Measurements from ENCODE around the gene CCDC102A. TPM values are rescaled to one million over a fixed set of nuclear protein-coding genes. Genes with fewer than 3 reads are reported as not detected.
A peak's percentile ranks its signal among the peaks of the same experiment; 100 is the strongest.

The CCDC102A gene
- total RNA-seq, 1 donor from 2014 or later: 30.6 TPM

DNA sequence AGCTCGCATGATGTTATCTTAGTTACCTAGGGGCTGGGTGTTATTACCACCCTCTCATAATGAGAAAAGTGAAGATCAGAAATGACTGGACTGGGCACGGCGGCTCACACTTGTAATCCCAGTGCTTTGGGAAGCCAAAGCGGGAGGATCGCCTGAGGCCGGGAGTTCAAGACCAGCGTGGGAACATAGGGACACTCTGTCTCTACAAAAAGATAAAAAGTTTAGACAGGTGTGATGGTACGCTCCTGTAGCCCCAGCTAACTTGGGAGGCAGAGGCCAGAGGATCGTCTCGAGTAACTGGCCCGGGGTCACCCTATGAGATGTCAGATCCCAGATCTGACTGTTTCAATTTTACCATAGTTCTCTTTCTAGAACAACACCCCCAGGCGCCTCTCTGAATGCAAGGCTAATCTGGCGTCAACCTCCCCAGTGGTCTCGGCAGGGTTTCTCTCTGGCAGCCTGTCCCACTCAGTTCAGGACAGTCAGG lies 1.9 kb upstream of the CCDC102A start:
- Mint-ChIP-seq H3K27me3 (ENCODE audit: low read depth) (no peaks in the 10 kb centered on the region), H3K4me1 (peaks cover 47% of the 10 kb centered on the region), H3K36me3 (no peaks in the 10 kb centered on the region), H3K9me3 (no peaks in the 10 kb centered on the region), H3K27ac (no peak overlapping the region), H3K4me3 (no peak overlapping the region)
- TF ChIP-seq, protein P1, sequence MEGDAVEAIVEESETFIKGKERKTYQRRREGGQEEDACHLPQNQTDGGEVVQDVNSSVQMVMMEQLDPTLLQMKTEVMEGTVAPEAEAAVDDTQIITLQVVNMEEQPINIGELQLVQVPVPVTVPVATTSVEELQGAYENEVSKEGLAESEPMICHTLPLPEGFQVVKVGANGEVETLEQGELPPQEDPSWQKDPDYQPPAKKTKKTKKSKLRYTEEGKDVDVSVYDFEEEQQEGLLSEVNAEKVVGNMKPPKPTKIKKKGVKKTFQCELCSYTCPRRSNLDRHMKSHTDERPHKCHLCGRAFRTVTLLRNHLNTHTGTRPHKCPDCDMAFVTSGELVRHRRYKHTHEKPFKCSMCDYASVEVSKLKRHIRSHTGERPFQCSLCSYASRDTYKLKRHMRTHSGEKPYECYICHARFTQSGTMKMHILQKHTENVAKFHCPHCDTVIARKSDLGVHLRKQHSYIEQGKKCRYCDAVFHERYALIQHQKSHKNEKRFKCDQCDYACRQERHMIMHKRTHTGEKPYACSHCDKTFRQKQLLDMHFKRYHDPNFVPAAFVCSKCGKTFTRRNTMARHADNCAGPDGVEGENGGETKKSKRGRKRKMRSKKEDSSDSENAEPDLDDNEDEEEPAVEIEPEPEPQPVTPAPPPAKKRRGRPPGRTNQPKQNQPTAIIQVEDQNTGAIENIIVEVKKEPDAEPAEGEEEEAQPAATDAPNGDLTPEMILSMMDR (IDR thresholded peaks at IDR 0.05; ENCODE audit: unreplicated experiment): no peak
- peak in 1 of 2 experiments; percentile 25 for DNase-seq (ENCODE audit: low spot score in 2 of 2, unreplicated experiment in 2 of 2)

DNA sequence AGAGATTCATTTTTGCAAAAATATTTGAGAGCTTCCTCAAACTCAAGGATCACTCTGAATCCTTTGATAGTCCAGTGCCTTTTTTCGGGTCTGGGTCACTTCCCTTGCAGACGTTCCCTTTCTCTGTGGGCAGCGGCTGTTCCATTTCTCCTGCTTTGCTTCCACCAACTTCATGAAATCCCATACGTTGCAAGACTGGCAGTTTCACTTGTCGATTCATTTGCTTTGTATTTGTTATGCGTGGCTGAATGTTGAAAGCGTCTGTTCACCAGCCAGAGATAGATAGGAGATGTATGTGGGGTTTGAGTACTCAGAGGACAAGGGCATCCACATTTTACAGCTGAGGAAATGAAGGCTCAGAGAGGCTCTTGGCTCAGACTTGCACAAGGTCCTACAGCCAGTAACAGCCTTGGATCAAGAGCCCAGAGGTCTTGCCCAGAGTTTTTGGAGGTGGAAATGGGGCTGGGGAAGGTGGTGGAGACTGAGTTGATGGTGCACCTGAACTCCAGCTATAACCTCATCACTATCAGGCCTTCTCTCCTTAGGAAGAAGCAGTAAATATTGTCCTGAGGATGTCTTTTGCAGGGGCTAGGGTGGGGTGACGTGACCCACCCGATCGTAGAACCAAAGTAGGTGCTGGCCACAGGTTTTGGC lies 1.3 kb upstream of the CCDC102A start:
- peak in 1 of 2 experiments; percentile 26 for DNase-seq (ENCODE audit: low spot score in 2 of 2, unreplicated experiment in 2 of 2)
- Mint-ChIP-seq H3K9me3 (no peaks in the 10 kb centered on the region), H3K36me3 (no peaks in the 10 kb centered on the region), H3K27me3 (ENCODE audit: low read depth) (no peaks in the 10 kb centered on the region), H3K4me3 (peak overlapping the region; percentile 76), H3K4me1 (peaks cover 52% of the 10 kb centered on the region), H3K27ac (peak overlapping the region; percentile 79)
- TF ChIP-seq, protein P1 (IDR thresholded peaks at IDR 0.05; ENCODE audit: unreplicated experiment): no peak

DNA sequence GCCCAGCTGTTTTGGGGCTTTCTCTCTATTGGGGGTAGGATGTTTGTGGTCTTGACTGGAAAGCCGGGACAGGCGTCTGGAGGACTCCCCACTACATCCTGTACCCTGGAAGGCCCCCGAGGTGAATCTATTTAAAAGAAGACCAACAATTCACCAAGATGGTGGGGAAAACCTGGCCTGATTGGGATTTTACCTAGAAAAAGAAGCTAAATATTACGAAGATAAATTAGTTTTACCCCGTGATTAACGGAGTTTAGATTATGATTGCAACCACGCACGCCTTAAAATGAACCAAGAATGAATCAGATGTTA lies 779 bp upstream of the CCDC102A start:
- H3K9me3 Mint-ChIP-seq: no peaks in the 10 kb centered on the region
- peak overlapping the region; percentile 79 for H3K27ac Mint-ChIP-seq
- H3K4me3 Mint-ChIP-seq: peak overlapping the region; percentile 76
- DNase-seq (ENCODE audit: low spot score in 2 of 2, unreplicated experiment in 2 of 2): no peak
- no peaks in the 10 kb centered on the region for H3K36me3 Mint-ChIP-seq
- TF ChIP-seq, protein P1 (IDR thresholded peaks at IDR 0.05; ENCODE audit: unreplicated experiment): no peak
- H3K27me3 Mint-ChIP-seq (ENCODE audit: low read depth): no peaks in the 10 kb centered on the region
- peaks cover 57% of the 10 kb centered on the region for H3K4me1 Mint-ChIP-seq

DNA sequence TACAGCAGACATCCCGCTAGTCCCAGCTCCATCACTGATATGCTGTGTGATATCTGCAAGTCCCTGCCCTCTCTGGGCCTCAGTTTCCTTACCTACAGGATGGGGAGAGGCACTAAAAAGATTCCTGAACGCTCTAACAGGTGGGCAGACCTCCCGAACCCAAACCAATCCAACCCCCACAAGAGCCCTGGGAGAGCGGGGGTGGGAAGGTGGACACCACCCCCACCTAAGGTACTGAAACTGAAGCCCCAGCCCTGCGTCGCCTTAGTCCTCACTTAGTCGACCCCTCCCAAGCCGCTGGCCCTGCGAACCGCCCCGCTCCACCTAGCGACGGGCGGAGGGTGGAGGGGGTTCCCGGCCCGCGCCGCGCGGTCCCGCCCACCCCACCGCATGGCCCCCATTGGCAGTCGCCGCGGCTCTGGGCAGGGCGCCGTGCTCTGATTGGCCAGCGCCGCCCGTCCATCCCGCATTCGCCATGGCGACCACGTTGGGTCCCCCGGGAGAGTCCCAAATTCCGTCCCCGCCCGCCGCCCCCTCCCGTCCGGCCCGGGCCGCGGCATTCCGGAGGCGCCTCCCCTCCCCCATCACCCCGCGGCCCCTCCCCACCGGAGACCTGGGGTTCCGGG lies 578 bp downstream of the CCDC102A start:
- Mint-ChIP-seq H3K27ac (peak overlapping the region; percentile 92), H3K36me3 (peaks cover 2% of the 10 kb centered on the region), H3K4me3 (peak overlapping the region; percentile 82), H3K4me1 (peaks cover 60% of the 10 kb centered on the region), H3K9me3 (no peaks in the 10 kb centered on the region), H3K27me3 (ENCODE audit: low read depth) (peaks cover 5% of the 10 kb centered on the region)
- TF ChIP-seq, protein P1 (IDR thresholded peaks at IDR 0.05; ENCODE audit: unreplicated experiment): no peak
- peak; percentile 92 to 94 for DNase-seq (ENCODE audit: low spot score in 2 of 2, unreplicated experiment in 2 of 2)

DNA sequence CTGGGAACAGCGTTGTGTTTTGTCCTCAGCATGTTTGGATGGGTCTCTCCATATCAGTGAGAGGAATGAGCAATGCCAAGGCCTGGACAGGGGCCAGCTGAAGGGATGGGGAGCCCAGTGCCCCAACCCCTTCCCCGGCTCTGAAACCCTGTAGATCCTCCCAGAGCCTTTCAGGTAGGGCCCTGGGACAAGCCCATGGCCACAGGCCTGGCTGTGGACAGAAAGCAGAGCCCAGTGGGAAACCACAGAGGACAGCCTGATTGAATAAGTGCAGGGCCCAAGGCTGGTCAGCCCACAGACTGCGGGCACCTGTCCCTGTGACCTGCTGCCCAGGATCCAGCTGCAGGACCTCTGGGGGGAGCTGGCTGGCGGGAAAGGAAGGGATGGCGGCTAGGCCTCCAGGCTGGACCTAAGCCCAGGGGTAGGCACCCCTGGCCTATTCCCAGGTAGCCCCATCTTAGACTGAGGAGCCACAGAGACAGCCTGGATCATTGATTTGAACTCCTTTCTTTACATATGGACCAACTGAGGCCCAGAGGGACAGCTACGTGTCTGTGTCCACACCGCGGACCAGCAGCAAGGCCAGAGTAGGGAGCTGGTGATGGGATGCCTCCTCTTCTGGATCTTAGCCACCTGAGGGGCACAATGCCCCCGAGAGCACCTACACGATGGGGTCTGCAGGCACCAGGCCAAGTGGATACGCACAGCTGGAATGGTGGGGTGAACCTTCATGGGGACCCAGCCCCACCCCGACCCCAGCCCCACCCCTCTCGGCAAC lies 1.3 kb downstream of the CCDC102A start:
- Mint-ChIP-seq H3K27ac (peak overlapping the region; percentile 92), H3K4me3 (peak overlapping the region; percentile 82), H3K9me3 (no peaks in the 10 kb centered on the region), H3K4me1 (peaks cover 65% of the 10 kb centered on the region), H3K27me3 (ENCODE audit: low read depth) (peaks cover 12% of the 10 kb centered on the region), H3K36me3 (peaks cover 9% of the 10 kb centered on the region)
- TF ChIP-seq, protein P1 (IDR thresholded peaks at IDR 0.05; ENCODE audit: unreplicated experiment): no peak
- DNase-seq (ENCODE audit: low spot score in 2 of 2, unreplicated experiment in 2 of 2): peak in 1 of 2 experiments; percentile 37
